Erythroblast (primary cell): Measurements from ENCODE around the gene CBX4.

ENCODE experiments used
- GATA1 ChIP-seq: IDR thresholded peaks from 2 replicates; pipeline ENCODE4 v1.6.1; 2011; ENCODE audit warnings: low read depth, mild to moderate bottlenecking, control low read depth, low read length, moderate library complexity
- POLR2A ChIP-seq: IDR thresholded peaks from 2 replicates; pipeline ENCODE4 v1.6.1; 2011; ENCODE audit warnings: mild to moderate bottlenecking, low read length

DNA sequence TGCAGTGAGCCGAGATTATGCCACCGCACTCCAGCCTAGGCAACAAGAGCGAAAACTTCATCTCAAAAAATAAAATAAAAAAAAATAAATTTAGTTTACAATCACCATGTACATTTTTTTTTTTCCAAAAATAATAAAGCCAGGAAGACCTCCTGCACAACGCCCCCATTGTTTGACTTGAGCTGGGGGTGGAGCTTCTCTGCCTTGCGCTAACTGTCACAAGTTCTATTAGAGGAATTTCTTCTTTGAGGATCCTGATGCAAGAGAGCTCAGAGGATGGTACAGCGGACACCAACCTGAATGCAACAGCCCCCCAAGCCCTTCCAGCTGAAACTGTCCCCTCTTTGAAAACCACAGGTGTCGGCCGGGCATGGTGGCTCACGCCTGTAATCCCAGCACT lies 24.9 kb upstream of the CBX4 start:
- TF ChIP-seq POLR2A (no peak), GATA1 (no peak)
